AG09319 (cell line): ENCODE measurements around the gene UCP2.
"Not testable (repeated sequence)": the region's sequence is repeated elsewhere in the genome, so short reads cannot be mapped to it uniquely, and the experiment has no call there.

Experiments used
- DNase-seq: peaks from one replicate; pipeline ENCODE4 v3.0.0-alpha.2; 2010; ENCODE audit warnings: low read depth; ENCODE audit errors: extremely low read depth
- TF ChIP-seq, protein P1 (sequence below): IDR thresholded peaks from 2 replicates; pipeline ENCODE4 v1.5.1; 2011; ENCODE audit warnings: low read depth, mild to moderate bottlenecking, inconsistent platforms, low read length, moderate library complexity

UCP2 gene

DNA sequence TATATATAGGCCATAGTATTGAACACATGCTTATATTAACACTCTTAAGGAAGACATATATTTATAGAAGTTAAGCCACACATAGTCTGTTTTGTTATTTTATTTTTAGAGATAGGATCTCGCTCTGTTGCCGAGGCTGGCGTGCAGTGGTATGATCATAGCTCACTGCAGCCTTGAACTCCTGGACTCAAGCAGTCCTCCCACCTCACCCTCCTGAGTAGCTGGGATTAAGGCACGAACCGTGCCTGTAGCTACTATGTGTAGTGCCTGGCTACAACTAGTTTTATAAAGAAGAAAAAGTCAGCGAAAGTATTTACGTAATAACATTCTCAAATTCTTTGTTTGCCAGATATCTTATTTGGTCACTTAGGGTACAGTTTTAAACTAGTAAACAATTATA lies 5.6 kb upstream of the UCP2 start:
- no peak for DNase-seq

DNA sequence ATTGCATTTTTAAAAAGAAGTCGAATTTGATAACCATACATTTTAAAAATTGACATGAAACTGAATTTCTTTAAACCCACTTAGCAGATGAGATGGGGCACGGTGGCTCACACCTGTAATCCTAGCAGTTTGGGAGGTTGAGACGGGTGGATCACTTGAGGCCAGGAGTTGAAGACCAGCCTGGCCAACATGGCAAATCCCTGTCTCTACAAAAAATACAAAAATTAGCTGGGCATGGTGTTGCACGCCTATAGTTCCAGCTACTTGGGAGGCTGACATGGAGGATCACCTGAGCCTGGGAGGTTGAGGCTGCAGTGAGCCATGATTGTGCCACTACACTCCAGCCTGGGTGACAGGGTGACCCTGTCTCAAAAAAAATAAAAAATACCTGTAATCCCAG lies 3.0 kb upstream of the UCP2 start:
- not testable (repeated sequence) for DNase-seq

More for the DNA sequence above, 5.6 kb upstream of the UCP2 start:
- TF ChIP-seq, protein P1, sequence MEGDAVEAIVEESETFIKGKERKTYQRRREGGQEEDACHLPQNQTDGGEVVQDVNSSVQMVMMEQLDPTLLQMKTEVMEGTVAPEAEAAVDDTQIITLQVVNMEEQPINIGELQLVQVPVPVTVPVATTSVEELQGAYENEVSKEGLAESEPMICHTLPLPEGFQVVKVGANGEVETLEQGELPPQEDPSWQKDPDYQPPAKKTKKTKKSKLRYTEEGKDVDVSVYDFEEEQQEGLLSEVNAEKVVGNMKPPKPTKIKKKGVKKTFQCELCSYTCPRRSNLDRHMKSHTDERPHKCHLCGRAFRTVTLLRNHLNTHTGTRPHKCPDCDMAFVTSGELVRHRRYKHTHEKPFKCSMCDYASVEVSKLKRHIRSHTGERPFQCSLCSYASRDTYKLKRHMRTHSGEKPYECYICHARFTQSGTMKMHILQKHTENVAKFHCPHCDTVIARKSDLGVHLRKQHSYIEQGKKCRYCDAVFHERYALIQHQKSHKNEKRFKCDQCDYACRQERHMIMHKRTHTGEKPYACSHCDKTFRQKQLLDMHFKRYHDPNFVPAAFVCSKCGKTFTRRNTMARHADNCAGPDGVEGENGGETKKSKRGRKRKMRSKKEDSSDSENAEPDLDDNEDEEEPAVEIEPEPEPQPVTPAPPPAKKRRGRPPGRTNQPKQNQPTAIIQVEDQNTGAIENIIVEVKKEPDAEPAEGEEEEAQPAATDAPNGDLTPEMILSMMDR, result no peak

DNA sequence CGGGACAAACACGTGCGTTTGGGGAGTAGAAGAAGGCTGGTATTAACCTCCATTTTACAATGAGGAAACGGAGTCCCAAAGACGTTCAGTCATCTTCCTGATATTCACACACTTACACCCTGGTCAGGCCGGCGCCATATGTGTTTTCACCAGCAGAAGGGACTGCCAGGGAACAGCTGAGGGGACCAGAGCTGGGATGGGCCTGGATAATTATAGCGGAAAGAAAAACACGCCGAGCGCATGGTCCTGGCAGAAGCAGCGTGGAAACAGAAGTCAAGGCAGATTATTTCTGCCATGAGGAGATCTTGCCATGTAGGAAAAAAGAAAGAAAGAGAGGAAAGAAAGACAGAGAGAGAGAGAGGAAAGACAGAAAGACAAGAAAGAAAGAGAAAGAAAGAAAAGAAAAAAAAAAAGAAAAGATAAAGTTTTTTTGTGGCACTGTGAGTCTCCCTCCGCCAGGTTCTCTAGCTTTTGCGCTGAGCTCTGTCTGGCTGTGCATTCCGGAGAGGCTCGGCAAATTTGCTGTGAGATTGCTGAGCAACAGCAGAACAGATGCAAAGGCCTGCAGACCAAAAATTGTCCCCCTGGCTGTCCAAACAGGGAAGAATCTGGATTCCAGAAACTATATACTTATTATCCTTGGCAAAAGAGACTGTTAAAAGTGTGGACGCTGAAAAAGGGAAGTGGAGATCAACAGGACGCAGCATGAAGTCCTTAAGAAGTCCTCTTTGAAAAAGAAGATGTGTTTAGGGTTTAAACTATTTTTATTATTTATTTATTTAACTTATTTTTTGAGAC lies 1.3 kb upstream of the UCP2 start:
- no peak for DNase-seq
- TF ChIP-seq, protein P1, result no peak

DNA sequence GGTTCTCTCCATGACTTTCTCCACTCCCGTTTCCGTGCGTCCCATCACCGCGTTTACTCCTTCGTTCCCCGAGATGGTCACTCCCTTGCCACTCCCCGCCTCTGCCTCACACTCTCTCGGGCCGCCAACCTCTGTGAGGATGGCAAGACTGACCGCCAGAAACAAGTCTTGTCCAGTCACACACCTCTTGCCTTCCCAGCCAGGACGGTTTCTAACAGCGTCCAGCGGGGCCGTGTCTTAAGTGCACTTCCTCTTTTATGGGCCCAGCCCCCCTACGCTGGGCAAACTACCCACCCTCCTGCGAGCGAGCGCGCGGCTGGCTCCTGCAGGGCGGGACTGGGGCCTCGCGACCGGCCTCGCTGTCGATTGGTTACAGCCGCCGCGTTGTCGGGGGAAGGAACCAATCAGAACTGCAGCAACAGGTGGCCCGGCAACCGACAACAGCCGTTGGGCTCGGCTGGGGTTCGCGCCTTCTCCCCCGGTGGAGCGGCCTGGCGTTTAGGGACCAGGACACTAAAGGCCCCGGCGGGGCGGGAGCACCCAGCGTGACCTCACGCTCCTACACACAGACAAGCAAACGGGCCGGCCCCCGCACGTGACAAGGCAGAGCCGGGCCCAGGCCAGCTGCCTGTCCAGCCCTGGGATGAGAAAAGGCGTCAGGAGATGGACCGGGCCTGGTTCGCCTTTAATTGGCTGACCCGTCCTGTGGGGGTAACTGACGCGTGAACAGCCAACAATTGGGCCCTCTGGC lies 522 bp upstream of the UCP2 start:
- TF ChIP-seq, protein P1, result no peak
- peak; percentile 47 for DNase-seq

DNA sequence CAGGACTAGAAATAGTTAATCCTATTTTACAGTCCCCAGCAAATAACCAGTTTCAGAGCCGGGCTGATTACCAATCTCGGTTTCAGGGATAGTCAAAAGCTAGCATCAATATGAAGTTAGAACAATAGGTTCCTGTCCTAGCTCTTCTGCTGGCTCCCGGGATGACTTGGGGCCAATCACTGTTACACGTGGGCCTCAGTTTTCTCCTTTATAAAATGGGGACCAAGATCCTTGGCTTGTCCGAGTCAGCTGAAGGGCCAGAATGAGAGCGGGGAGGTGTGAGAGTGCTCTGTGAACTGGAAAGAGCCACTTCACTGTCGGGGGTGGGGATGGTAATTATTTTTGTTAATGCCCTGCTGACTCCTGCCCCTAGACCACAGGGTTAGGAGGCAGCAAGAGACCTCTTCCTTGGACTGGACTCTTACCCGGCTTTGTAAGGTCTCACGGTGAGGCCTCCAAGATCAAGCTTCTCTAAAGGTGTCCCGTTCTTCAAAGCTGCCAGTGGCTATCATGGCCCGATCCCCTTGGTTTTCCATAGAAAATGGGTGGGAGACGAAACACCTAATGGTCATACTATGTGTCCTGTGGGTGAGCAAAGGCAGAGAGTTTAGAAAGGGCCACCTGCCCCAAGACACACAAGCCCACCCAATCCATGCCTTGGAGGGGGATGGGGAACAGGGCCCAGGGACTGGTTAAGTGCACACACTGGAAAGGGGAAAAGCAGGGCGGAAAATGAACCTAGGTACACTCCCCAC lies 1.4 kb downstream of the UCP2 start:
- TF ChIP-seq, protein P1, result no peak
- no peak for DNase-seq

DNA sequence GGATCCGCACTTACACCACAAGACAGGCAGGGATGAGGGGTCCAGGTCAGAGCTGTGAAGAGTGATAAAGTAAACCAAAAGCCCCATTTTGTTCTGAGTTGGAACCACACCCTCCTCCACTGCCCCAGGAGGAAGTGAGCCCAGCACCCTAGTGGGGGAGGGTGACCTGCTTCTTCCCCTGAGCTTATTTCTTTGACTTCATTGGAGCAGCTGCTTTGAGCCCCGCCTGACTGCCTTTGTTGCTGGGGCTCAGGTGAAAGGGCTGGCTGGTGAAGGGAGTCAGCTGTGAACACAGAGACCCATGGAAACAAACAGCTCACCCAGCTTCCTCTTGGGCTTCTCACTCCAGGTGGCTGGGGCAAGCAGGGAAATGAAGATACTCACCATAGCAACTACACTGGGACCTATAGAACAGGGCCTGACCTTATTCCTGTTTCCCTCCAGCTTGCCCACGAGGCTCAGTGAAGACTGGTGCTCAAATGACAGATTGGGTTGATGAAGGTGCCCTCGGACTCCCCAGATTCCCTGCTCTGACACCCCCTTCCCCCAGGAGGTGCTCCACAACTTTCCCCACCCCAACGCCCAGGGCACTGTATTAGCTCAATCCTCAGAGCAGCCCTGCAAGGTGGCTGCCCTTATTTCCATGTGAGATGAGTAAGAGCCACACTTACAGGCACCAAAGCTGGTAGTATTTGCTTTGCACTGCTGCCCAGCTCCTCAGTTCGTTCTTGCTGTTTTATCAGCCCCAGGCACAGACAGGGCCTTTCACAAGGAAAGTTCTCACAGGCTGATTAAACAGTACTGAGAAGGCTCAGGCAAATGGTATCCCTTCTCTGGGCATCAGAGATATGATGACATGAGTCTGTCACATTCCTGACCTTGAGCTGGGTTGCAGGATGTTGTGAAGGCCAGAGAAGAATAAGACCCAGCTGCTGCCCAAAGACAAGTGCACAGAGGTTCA lies 2.4 kb downstream of the UCP2 start:
- TF ChIP-seq, protein P1, result no peak
- DNase-seq, result no peak

DNA sequence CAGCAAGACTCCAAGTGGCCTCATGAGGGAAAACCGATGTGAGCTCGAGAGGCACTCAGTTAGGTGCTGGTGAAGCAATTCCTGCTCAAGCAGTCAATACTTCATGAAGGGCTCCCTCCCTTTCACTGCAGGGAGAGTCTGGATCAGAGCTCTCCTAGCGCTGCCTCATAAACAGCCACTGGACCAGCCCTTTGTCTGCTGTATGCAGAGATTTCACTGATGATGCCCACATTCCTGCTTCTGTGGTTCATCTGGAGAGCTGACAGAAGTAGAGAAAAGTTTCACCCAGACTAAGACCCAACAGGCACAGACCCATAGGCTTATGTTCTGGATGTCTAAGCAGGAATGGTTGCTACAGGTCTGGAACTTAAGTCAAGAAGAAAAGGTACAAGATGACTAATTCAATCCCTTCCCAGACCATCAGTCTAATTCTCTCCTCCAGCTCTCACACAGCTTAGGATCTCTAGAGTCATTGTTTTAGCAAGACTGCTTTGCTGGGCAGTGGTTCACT lies 4.0 kb downstream of the UCP2 start:
- TF ChIP-seq, protein P1, result no peak
- DNase-seq, result no peak
